CD4-positive, alpha-beta T cell treated with Interleukin-1 beta for 1 hour (primary cell): ENCODE data around the gene TUBGCP2.

Experiments used
- DNase-seq, 2 donors: peaks; one replicate each; pipeline ENCODE4 v3.0.0-alpha.2; 2020 to 2022

TUBGCP2 gene

DNA sequence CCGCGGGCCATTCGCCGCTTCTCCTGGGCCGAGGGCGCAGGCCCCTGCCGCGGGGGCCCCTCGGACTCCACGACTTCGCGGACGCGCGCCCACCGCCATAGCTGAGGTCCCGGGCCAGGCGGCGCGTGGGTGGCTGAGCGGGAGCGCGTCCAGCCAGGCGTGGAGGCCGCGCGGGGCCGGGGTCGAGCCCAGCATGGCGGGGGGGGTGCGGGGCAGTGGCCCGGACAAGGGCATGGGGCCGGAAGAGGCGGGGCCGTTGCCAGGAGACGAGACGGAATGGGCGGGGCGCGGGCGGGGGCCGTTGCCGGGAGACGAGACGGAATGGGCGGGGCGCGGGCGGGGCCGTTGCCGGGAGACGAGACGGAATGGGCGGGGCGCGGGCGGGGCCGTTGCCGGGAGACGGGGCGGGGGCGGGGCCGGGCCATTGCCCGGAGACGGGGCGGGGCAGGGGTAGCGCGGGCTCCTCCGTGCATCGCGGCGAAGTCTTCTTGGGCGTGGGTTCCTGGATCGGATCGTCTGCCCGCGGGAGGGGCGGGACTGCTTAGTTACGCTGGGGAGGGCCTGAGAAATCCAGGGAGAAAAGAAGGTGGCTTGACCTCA is 46.8 kb downstream of the TUBGCP2 start:
- DNase-seq, result peak; percentile 90 to 91

DNA sequence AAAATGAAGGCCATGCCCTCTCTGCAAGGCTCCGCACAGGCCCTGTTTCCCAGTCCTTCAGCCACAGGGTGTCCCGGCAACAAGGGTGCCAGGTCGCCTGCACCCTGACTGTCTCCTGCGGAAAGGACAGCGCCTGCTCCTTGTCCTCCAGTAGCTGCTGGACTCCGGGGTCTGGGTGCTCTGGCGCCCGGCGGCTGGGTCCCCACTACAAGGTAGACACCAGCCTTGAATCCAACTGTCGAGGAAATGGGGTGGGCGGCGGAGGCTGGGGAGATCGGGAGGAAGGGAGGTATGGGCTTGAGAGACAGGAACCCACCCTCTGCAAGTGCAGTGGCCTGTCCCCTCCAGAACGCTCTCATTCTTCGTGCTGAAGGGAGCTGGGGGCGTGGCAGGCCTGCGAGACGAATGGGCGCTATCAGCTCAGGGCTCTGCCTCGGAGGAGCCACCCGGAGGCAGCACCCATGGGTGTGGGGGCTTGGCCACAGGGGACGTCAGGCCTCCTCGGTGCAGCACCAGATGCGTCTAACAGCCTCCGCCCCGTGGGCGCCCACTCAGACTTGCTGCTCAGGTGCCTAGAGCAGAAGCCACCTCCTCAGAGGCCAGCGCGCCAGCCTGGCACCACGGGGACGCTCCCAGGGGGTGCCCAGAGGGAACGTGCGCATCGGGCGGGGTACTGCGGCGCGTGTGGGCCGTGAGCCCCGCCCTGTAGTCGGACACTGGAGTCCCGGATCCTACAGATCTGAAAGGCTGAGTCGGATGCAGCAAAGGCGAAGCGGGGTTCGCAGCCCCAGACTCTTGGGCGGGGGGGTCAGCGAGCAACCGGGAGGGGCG is 47.6 kb downstream of the TUBGCP2 start:
- peak; percentile 65 to 73 for DNase-seq

DNA sequence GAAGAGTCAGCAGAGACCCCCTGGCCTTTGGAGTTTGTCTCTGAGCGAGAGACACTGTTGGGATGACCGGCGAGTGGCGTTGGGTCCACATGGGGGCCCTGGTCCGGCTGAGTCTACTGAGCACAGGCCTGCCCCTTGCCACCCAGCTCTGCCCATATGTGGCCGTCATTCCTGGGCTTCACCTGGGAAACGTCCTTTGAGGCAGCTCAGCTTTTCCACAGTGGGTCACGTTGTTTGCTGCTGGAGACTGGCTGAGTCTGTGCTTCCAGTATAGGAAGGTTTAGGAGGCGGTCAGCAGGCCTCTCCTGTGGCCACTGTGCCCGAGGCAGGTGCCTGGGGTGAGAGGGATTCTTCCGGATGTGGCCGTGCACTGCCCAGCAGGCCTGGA is 49.1 kb downstream of the TUBGCP2 start:
- no peak for DNase-seq

DNA sequence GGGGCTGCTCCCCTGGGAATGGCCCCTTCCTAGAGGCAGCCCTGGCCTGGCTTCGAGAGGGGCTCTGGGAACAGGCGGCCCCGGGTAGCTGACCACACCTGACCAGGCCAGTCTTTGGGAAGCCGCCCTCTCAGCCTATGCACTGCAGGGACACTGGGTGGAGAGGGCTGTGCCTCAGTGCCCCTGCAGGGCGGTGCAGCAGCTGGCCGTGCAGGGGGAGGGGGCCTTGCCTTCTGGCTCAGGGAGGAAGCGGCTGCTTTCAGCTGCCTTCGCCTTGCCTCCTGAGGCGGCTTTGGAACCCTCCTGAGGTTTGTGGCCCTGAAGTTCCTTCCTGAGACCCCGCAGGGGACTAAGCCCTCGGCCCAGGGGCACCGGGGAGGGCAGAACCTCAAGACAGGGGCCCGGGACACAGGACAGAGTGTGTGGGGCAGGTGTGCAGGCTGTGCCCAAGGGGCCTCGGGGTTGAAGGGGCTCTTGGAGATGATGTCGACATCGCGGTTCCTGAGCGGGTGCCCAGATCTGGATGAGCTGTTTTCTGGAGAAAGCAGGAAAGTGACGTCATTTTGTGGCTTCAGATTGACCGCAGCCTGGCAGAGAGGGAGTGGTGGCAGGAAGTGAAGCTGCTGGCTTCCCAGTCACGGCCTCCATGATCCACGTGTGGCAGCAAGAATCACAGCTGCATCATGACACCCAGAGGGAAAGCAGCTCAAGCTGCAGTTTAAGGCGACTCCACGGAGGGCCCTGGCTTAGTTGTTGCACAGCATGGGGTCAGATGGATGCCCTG is 49.7 kb downstream of the TUBGCP2 start:
- DNase-seq, result peak; percentile 79 to 85

DNA sequence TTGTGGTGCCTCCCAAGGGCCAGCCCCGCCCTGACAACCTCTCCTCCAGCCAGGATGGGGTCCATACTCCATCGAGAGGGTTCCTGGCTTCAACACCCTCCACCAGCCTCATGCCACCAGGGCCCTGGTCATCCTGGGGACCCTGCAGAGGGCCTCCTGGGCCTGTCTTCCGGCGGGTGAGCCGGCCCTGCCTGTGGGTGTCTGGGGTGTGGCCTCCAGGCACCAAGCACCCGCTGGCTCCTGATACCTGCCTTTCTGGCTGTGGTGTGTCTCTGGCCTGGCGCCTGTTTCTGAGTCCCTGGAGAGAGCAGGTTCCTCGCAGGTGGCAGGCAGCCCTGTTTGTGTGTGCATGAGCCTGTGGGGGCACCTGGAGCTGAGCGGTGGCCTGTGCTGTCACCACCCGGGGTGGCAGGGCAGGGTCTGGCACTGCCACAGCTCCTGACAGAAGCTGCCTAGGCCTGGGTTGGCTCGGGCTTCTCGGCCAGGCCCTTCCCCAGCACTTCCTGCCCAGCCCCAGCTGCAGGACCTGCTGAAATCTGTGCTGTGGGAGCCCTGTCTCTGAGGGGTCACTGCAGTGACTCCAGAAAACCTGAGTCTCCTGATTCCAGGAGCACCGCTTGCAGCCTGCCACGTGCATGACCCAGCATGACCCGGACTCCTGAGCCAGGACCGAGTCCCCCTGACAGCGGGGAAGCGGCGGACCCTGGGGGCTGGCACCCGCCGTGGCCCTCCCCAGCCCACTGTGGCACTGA is 50.4 kb downstream of the TUBGCP2 start:
- DNase-seq, result peak; percentile 35 to 41

DNA sequence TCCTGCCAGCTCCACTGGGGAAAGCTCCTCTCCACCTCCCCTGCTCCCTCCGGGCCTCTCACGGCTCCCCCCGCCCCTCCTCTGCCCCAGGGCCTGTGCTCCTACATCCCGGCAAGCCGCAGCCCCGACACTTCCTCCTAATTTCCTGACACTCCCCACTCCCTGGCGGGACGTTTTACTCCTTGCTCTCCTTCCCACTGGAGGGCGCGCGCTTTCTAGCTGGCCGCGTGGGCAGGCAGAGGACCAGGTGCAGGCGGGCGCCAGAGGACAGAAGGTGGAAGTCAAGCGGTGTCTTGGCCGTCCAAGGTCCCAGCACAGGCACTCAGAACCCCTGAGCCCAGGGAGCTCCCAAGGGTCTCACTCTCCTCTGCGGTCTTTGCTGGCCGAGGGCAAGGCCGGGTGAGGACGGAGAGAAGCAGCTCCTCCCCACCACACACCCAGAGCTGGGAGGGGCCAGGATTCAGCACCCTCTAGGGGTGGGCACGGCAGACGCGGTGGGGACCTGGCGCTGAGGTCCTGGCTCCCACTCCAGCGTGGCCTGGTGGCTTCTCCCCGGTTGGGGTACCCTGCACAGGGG is 51.1 kb downstream of the TUBGCP2 start:
- DNase-seq, result peak in 1 of 2 donors; percentile 44

DNA sequence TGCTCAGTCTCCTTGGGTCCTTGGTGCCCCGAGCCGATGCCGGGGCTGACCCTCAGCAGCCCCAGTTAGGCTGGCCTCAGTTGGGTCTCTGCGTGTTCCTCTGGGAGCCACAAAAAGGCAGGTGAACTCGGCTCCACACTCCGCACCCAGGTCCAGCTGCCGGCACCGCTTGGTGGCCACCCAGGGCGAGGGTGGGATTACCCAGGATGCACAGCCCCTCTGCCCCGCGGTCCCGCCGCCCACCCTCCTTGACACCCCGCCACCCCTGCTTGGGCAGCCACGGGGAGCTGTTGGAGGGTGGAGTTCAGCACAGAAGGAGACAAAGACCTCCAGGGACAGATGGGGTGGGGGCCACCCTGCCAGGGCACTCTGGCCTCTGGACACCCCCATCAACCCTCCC is 53.3 kb downstream of the TUBGCP2 start:
- no peak for DNase-seq

DNA sequence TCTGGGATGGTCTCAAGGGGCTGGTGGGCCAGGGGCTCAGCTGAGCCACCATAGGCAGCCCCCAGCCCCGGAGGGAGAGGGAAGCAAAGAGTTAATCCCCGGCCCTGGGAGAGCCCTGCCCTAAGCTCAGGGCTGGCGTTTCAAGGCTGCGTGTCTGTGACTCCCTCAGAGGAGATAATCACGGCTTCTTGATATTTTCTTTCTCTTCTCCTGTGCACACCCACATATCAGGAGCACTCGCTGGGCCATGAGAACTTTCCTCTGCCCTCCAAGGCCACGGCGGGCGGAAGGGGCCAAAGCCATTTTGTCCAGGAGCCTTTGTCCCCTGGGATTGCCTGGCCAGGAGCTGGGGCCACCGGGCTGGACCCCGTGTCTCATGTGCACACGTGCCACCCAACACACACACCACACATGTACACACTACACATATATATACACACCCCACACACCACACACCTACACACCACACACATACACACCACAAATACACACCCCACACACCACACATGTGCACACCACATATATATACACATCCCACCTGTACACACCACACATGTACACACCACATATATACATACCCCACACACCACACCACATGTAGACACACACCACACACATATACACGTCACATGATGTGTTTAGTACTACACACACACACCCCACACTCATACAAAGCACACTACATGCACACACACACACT is 54.1 kb downstream of the TUBGCP2 start:
- DNase-seq, result no peak

DNA sequence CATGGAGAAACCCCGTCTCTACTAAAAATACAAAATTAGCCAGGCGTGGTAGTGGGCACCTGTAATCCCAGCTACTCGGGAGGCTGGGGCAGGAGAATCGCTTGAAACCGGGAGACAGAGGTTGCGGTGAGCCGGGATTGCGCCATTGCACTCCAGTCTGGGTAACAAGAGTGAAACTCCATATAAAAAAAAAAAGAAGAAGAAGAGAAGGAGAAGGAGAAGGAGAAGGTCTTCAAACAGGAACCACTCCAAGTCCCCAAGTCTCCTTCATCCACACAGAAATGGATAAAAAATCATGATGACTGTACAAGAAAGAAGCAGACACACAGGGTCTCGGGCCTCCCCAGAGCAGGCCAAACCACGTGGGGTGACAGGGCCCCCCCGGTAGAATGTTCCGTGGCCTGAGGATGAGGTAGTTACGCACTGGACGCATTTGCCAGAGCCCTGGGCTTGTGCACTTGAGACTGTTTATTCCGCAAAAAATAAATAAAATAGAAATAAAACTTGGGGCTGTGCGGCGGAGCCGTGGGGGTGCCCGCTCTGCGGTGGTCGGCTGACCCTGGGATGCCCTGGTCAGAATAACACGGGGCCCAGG is 55.2 kb downstream of the TUBGCP2 start:
- no peak for DNase-seq

DNA sequence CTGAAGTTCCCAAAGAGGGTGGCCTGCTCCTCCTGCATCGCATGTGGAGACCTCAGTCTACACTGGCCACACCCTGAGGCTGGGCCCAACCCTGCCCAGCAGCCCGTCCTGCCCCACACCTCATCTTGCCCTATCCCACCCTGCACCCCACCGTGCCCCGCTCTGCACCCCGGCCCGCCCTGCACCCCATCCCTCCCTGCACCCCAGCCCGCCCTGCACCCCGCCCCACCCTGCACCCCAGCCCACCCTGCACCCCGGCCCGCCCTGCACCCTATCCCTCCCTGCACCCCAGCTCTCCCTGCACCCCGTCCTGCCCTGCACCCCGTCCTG is 56.5 kb downstream of the TUBGCP2 start:
- DNase-seq, result no peak

DNA sequence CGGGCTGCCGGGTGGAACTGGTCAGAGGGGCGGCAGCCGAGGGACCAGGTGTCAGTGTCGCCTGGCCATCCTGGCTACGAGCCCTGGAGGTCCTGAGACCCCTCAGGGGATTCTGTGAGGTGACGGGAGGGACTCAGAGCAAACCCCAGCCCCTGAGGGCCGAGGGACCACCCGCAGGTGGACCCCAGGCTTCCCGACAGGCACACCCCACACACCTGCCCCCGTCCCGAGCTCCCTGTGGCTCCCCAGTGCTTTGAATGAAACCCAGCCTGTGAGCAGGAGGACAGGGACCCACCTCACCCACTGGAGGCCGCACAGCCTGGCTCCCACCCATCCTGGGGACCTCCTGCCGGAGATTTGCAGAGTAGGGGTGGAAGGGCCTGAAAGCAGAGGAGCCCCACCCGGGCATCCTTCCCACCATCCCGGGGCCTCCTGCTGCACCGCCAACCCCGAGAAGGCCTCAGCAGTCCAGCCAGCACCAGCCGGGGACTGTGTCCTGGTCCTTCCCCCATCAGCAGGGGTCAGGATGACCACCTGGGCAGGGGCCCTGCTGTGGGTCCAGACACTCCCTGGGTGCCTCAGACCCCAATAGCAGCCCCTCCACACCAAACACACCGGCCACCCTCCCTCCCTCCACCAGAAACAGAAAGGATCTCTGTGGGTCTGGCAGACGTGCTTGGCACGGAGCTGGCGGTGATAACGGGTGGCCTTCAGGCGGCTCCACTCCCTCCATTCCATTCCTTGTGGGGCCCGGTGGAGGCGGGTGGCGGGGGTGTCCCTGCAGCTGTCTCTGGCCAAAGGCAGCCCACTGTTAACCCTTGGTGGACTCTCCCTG is 57.1 kb downstream of the TUBGCP2 start:
- DNase-seq, result no peak

DNA sequence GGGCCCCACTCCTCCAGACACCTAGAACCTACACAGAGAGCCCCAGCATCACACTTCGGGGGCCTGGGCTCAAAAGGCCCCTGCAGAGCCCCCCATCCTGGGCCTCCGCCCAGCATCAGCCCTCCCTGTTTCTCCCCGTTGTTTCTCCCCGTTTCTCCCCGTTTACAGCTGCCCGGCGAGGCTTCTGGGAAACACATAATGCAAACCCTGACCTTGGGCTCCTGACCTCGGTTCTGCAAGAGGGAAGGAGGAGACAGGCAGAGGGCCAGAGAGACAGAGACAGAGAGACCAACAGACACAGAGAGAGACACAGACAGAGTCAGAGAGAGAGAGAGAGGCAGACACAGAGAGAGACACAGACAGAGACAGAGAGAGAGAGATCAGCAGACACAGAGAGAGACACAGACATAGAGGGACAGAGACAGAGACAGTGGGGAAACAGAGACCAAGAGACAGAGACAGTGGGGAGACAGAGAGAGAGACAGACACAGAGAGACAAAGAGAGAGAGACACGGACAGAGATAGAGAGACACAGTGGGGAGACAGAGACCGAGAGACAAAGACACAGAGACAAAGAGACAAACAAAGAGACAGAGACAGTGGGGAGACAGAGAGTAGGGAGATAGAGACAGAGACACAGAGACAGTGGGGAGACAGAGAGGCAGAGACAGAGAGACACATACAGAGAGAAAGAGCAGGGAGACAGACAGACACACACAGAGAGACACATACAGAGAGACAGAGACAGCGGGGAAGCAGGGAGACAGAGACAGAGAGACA is 58.5 kb downstream of the TUBGCP2 start:
- no peak for DNase-seq

DNA sequence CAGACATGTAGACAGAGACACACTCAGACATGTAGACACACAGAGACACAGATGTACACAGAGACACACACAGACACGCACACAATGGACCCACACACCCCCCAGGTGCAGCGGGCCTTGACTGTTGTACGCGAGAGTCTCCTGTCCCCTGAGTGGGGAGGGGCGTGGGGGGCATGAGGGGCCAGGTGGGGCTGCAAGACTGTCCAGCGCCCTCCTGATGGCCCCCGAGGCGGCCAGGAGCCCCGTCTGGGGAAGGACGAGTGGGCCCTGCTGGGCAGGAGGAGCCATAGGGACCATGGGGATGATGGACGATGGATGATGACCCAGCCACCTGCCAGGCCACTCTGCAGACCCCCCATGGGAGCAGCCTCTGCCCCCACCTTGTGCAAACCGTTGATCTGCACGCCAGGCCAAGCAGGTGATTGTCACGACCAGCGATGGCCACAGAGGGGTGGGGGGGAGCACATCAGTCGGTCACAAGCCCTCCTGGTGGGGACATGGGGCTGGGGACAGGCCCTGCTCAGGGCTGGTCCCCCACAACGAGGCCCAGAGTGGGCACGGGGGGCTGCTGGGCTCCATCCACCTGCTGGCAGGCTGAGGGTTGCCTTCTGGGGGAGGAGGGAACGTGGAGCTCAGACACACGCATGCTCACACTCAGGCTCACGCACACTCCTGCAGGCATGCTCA is 59.4 kb downstream of the TUBGCP2 start:
- no peak for DNase-seq

DNA sequence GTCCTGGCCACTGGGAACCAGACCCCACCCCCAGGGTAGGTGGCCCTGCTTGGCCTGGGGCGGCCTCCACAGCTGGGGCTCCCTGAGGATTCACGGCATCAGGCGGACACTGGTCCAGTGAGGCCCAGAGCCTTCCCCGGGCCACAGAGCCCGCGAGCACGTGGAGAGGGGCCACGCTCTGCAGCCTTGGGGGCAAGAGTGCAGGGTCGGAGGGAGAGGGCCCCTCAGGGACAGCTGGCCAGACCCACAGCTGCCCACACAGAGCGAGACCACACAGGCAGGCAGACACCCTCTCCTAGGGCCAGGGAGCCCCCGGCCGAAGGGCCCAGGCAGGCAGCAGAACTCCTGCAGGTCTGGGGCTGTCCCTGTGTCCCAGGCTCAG is 60.3 kb downstream of the TUBGCP2 start:
- no peak for DNase-seq

DNA sequence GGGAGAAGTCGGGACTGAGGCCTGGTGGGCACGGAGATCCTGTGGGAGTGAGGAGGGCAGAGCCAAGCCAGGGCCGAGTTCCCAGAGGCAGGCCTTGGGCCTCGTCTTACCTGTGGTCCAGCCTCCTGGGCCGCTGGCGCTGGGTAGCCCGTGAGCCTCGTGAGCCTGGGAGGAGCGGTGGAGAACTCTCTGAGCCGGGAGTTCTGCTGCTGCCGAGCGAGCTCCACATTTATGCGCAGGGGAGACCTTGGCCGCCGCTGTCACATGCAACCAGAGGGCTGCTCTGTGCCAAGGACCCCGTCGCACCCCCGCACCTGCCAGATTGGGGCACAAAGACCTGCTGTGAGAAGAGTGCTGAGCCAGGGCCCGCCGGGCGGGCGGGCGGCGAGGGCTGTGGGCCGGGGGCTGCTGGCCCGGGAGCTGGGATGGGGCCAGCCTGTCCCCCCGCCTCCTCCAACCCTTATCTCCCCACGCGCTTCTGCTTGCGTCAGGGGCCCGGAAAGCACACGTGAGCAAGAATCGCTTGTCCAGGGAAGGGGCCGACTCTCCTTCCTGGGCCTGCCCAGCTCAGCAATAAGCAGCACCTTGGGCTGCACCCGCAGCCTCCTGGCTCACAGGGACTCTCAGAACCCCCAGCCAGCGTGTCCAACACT is 60.9 kb downstream of the TUBGCP2 start:
- DNase-seq, result no peak

DNA sequence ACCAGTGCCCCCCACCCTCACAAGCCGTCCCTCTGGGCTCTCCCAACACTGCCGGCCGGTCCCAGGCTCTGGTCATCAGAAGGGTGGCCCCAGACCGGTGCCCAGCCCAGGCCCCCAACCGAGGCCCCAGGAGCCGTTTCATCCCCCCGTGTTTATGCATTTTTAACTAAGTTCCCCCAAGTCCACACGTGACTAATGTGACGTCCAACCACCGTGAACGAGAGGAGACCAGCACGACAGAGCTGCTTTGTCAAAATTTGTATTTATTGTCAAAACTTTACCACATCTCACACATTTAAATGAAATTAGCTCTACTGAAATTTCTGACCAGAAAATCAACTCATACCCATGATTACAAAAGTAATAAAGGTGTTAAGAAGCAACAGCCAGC is 62.4 kb downstream of the TUBGCP2 start:
- DNase-seq, result no peak

DNA sequence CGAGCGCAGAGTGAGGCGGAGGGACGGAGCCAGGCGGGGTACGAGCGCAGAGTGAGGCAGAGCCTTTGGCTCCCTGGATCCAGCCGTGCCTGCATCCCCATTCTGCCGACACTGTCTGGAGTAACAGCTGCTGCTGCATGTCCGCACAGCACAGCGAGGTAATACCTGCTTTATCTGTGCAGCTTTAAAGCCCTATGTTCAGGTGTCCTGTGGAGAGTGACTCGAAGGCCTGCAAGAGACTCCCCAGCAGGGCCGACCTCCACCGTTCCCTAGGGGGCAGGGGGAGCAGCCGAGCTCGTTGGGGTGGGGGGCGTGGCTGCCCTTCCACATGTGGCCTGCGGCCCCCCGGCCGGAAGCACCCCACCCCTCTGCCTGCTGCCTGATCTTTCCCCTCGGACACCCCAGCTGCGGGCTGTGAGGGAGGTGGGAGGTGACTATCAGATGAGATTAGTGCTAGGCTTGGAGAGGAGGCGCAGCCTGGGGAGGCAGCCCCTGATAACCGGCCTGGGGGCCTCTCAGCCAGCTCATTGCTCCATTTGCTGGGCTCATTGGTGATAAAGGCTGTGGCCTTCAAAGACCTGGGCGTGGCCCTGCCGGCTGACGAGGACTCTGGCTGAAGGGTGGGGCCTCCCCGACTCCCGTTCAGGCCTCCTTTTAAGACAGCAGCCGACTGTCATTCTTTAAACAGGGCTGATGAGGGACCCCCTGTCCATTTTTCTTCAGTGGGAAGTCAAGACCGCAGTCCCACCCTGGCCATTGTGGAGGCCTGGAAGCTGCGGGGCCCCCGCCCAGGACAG is 63.0 kb downstream of the TUBGCP2 start:
- no peak for DNase-seq

DNA sequence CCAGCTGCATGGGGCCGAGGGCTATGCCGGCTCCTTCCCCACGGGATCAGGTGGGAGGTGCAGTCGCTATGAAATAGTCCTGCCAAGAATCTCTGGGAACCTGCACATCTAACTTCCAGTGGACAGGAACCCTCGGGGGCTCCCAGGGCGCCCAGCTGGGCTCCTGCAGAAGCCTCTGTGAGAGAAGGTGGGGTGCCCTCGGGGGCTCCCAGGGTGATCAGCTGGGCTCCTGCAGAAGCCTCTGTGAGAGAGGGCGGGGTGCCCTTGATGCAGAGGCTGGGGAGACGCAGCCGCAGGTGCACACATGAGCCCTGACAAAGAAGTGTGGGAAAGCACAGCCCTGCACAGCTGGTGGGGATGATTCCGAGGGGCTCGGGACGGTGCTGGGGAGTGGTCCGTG is 65.1 kb downstream of the TUBGCP2 start:
- DNase-seq, result no peak
